T-helper 1 cell treated with Interleukin-12 subunit alpha and Interleukin-12 subunit beta and Interleukin-4 antibody, amounts not matched to agents 30 μg/mL and 1 μg/mL, for 36 hours (primary cell): ENCODE data around the gene SNX9.
A peak's percentile ranks its signal among the peaks of the same experiment; 100 is the strongest.

Experiments used
- H3K27ac Mint-ChIP-seq: one replicate; pipeline ENCODE4 v1.8.0; 2021; ENCODE audit warnings: mild to moderate bottlenecking, mixed read lengths
- H3K27me3 Mint-ChIP-seq: one replicate; pipeline ENCODE4 v1.8.0; 2021; ENCODE audit warnings: low read depth, mixed read lengths
- H3K36me3 Mint-ChIP-seq: one replicate; pipeline ENCODE4 v1.8.0; 2021; ENCODE audit warnings: low read depth, mixed read lengths
- H3K4me1 Mint-ChIP-seq: one replicate; pipeline ENCODE4 v1.8.0; 2021; ENCODE audit warnings: low read depth, mixed read lengths
- H3K4me3 Mint-ChIP-seq: one replicate; pipeline ENCODE4 v1.8.0; 2021; ENCODE audit warnings: mild to moderate bottlenecking, moderate library complexity, mixed read lengths
- H3K9me3 Mint-ChIP-seq: one replicate; pipeline ENCODE4 v1.8.0; 2021; ENCODE audit warnings: mixed read lengths

Gene SNX9

GRCh38 chr6:157823001-157823527 is at the start of gene SNX9:
TSS of gene SNX9 (plus strand) at chr6:157823246. CDS start at chr6:157823435, 189 bp downstream.
- Mint-ChIP-seq H3K4me3 (peak within 1 kb of the TSS; percentile 89), H3K9me3 (no peaks in the 10 kb centered on the region), H3K27me3 (peaks cover 47% of the 10 kb centered on the region), H3K4me1 (peaks cover 24% of the 10 kb centered on the region), H3K36me3 (peaks cover 4% of the 10 kb centered on the region), H3K27ac (peak within 1 kb of the TSS; percentile 95)

GRCh38 chr6:157773248-157773773 is 49.7 kb upstream of the SNX9 start:
- peaks cover 13% of the 10 kb centered on the region for H3K4me1 Mint-ChIP-seq

GRCh38 chr6:157774153-157775135 is 48.6 kb upstream of the SNX9 start:
- Mint-ChIP-seq H3K4me3 (no peak overlapping the region), H3K9me3 (peaks cover 7% of the 10 kb centered on the region), H3K36me3 (peaks cover 4% of the 10 kb centered on the region), H3K27ac (no peak overlapping the region), H3K27me3 (peaks cover 57% of the 10 kb centered on the region), H3K4me1 (peaks cover 6% of the 10 kb centered on the region)

More at GRCh38 chr6:157773248-157773773, 49.7 kb upstream of the SNX9 start:
- peaks cover 4% of the 10 kb centered on the region for H3K36me3 Mint-ChIP-seq
- no peak overlapping the region for H3K4me3 Mint-ChIP-seq
- H3K27ac Mint-ChIP-seq = no peak overlapping the region
- peaks cover 7% of the 10 kb centered on the region for H3K9me3 Mint-ChIP-seq
- peaks cover 48% of the 10 kb centered on the region for H3K27me3 Mint-ChIP-seq

GRCh38 chr6:157775376-157775775 is 47.7 kb upstream of the SNX9 start:
- Mint-ChIP-seq H3K4me1 (peaks cover 4% of the 10 kb centered on the region), H3K27me3 (peaks cover 61% of the 10 kb centered on the region), H3K36me3 (peaks cover 4% of the 10 kb centered on the region), H3K4me3 (no peak overlapping the region), H3K27ac (no peak overlapping the region), H3K9me3 (peaks cover 7% of the 10 kb centered on the region)

- peaks cover 65% of the 10 kb centered on the region for H3K27me3 Mint-ChIP-seq
- H3K4me1 Mint-ChIP-seq = peaks cover 4% of the 10 kb centered on the region
- no peak overlapping the region for H3K27ac Mint-ChIP-seq
- peaks cover 18% of the 10 kb centered on the region for H3K9me3 Mint-ChIP-seq
- no peak overlapping the region for H3K4me3 Mint-ChIP-seq
- peaks cover 2% of the 10 kb centered on the region for H3K36me3 Mint-ChIP-seq
Measured at GRCh38 chr6:157777344-157777743, 45.7 kb upstream of the SNX9 start.

- no peaks in the 10 kb centered on the region for H3K36me3 Mint-ChIP-seq
- peaks cover 62% of the 10 kb centered on the region for H3K27me3 Mint-ChIP-seq
- H3K9me3 Mint-ChIP-seq = peaks cover 18% of the 10 kb centered on the region
- no peak overlapping the region for H3K4me3 Mint-ChIP-seq
- no peaks in the 10 kb centered on the region for H3K4me1 Mint-ChIP-seq
- H3K27ac Mint-ChIP-seq = no peak overlapping the region
Measured at GRCh38 chr6:157778719-157779118, 44.3 kb upstream of the SNX9 start.

GRCh38 chr6:157779705-157780604 is 43.1 kb upstream of the SNX9 start:
- no peaks in the 10 kb centered on the region for H3K36me3 Mint-ChIP-seq
- no peaks in the 10 kb centered on the region for H3K4me1 Mint-ChIP-seq
- no peak overlapping the region for H3K4me3 Mint-ChIP-seq
- no peak overlapping the region for H3K27ac Mint-ChIP-seq
- H3K27me3 Mint-ChIP-seq = peaks cover 54% of the 10 kb centered on the region
- H3K9me3 Mint-ChIP-seq = peaks cover 15% of the 10 kb centered on the region

GRCh38 chr6:157785636-157786035 is 37.4 kb upstream of the SNX9 start:
- Mint-ChIP-seq H3K4me3 (no peak overlapping the region), H3K4me1 (peaks cover under 1% of the 10 kb centered on the region), H3K27ac (no peak overlapping the region), H3K9me3 (peaks cover 15% of the 10 kb centered on the region), H3K36me3 (no peaks in the 10 kb centered on the region), H3K27me3 (peaks cover 46% of the 10 kb centered on the region)

GRCh38 chr6:157786221-157786620 is 36.8 kb upstream of the SNX9 start:
- peaks cover 3% of the 10 kb centered on the region for H3K4me1 Mint-ChIP-seq
- H3K9me3 Mint-ChIP-seq = peaks cover 14% of the 10 kb centered on the region
- H3K27me3 Mint-ChIP-seq = peaks cover 44% of the 10 kb centered on the region
- no peaks in the 10 kb centered on the region for H3K36me3 Mint-ChIP-seq
- H3K27ac Mint-ChIP-seq = no peak overlapping the region
- no peak overlapping the region for H3K4me3 Mint-ChIP-seq

- H3K27me3 Mint-ChIP-seq = peaks cover 49% of the 10 kb centered on the region
- H3K4me1 Mint-ChIP-seq = peaks cover 4% of the 10 kb centered on the region
- no peaks in the 10 kb centered on the region for H3K36me3 Mint-ChIP-seq
- no peak overlapping the region for H3K27ac Mint-ChIP-seq
- H3K9me3 Mint-ChIP-seq = peaks cover 6% of the 10 kb centered on the region
- H3K4me3 Mint-ChIP-seq = no peak overlapping the region
Measured at GRCh38 chr6:157787080-157787479, 36.0 kb upstream of the SNX9 start.

GRCh38 chr6:157788180-157788579 is 34.9 kb upstream of the SNX9 start:
- peaks cover 49% of the 10 kb centered on the region for H3K27me3 Mint-ChIP-seq
- no peaks in the 10 kb centered on the region for H3K36me3 Mint-ChIP-seq
- H3K27ac Mint-ChIP-seq = no peak overlapping the region

GRCh38 chr6:157789297-157789696 is 33.7 kb upstream of the SNX9 start:
- Mint-ChIP-seq H3K4me3 (no peak overlapping the region), H3K27me3 (peaks cover 49% of the 10 kb centered on the region), H3K4me1 (peaks cover 4% of the 10 kb centered on the region), H3K36me3 (no peaks in the 10 kb centered on the region), H3K27ac (no peak overlapping the region), H3K9me3 (peaks cover 3% of the 10 kb centered on the region)

More at GRCh38 chr6:157788180-157788579, 34.9 kb upstream of the SNX9 start:
- Mint-ChIP-seq H3K4me1 (peaks cover 4% of the 10 kb centered on the region), H3K9me3 (peaks cover 1% of the 10 kb centered on the region), H3K4me3 (no peak overlapping the region)

GRCh38 chr6:157789861-157790260 is 33.2 kb upstream of the SNX9 start:
- Mint-ChIP-seq H3K4me1 (peaks cover 4% of the 10 kb centered on the region), H3K36me3 (no peaks in the 10 kb centered on the region), H3K9me3 (peaks cover 3% of the 10 kb centered on the region), H3K27ac (no peak overlapping the region), H3K4me3 (no peak overlapping the region), H3K27me3 (peaks cover 50% of the 10 kb centered on the region)

- Mint-ChIP-seq H3K4me1 (peaks cover 4% of the 10 kb centered on the region), H3K27ac (no peak overlapping the region), H3K4me3 (no peak overlapping the region), H3K9me3 (peaks cover 3% of the 10 kb centered on the region), H3K36me3 (no peaks in the 10 kb centered on the region), H3K27me3 (peaks cover 43% of the 10 kb centered on the region)
Measured at GRCh38 chr6:157790548-157791160, 32.4 kb upstream of the SNX9 start.
